ENCODE results near the gene UMODL1.

DNA sequence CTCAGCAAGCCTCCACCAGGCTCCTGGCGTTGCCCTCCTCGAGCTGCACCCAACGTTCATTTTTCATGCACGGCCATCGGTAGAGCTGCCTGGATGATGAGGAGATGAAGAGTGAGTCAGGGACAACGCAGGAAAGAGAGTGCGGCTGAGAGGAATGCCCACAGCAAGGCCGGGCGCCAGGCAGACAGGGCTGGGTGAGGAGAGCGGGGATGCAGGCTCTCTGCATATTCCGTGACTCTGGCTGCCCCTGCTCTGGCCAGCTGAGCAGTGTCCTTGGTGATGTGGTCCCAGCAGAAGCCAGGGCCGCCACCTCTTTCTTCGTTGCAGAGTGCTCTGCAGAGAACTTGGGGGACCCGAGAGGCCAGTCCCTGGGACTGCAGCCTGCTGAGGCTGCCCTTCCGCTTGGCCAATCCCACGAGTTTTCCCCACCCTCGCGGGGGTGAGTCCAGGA lies 10.8 kb downstream of the UMODL1 start:
- no peak for TF ChIP-seq POLR2AphosphoS5 (IDR thresholded peaks at IDR 0.05; ENCODE audit: low read depth, low read length)
- TF ChIP-seq POLR2A (IDR thresholded peaks at IDR 0.05; ENCODE audit: low read depth, low read length): no peak
